Endothelial cell of umbilical vein (primary cell): ENCODE results near the gene PACSIN2. TPM values are rescaled to one million over a fixed set of nuclear protein-coding genes. Genes with fewer than 3 reads are reported as not detected.
A peak's percentile ranks its signal among the peaks of the same experiment; 100 is the strongest.

Source experiments
- Bru-seq: library from RNA; stranded (reverse); fragments of 400-500 nt; gene quantifications from one replicate; lab custom pipeline; 2021; lab: Mats Ljungman, UMichigan
- BruChase-seq, 2 experiments: library from RNA; stranded (reverse); fragments of 400-500 nt; gene quantifications; one replicate each; lab custom pipeline; 2021; lab: Mats Ljungman, UMichigan
- BruUV-seq: library from RNA; stranded (reverse); fragments of 400-500 nt; replicated peaks from 2 replicates; lab custom pipeline; 2021; lab: Mats Ljungman, UMichigan
- CTCF ChIA-PET: fragments of 300-600, 350-600 bp; sonication (Branson Sonifier 250); formaldehyde crosslinking; loops from one replicate; lab custom pipeline; 2021; ENCODE audit warnings: antibody characterized with exemption, inconsistent platforms; lab: Charles Lee
- POLR2A ChIA-PET: fragments of 300-600, 350-600 bp; sonication (Branson Sonifier 250); formaldehyde crosslinking; loops from one replicate; lab custom pipeline; 2021; ENCODE audit warnings: antibody characterized with exemption, inconsistent platforms; lab: Charles Lee
- DNase-seq: peaks from one replicate; pipeline ENCODE4 v3.0.0-alpha.2; 2011; ENCODE audit warnings: low read depth, low spot score
- FAIRE-seq: peaks from 2 replicates; lab custom pipeline; 2011; peaks lifted over from hg19 to GRCh38; lab: Jason Lieb, UNC
- H2AFZ ChIP-seq: 2 replicates; pipeline ENCODE4 v1.6.0; 2012; ENCODE audit warnings: low read depth, low read length, control low read depth, inconsistent platforms
- H3K27ac ChIP-seq: 2 replicates; pipeline ENCODE4 v1.5.1; 2011; ENCODE audit warnings: low read depth, mild to moderate bottlenecking, control low read depth, low read length, moderate library complexity; ENCODE audit not compliant: insufficient read depth
- H3K27me3 ChIP-seq, 2 experiments: 2 replicates each; pipeline versions ENCODE4 v1.6.0 to v1.6.1; 2011; ENCODE audit warnings: low read length in 2 of 2, mixed read lengths in 1 of 2; ENCODE audit not compliant: control insufficient read depth in 2 of 2, insufficient read depth in 2 of 2
- H3K36me3 ChIP-seq, 2 experiments: 2 replicates in 1 of 2; 3 replicates in 1 of 2; pipeline ENCODE4 v1.5.1; 2011; ENCODE audit warnings: low read length in 2 of 2, mild to moderate bottlenecking in 1 of 2, moderate library complexity in 1 of 2; ENCODE audit not compliant: control insufficient read depth in 2 of 2, insufficient read depth in 2 of 2; ENCODE audit errors: extremely low read depth in 1 of 2
- H3K4me1 ChIP-seq: 3 replicates; pipeline ENCODE4 v1.5.1; 2011; ENCODE audit warnings: mild to moderate bottlenecking, low read length; ENCODE audit not compliant: control insufficient read depth, insufficient read depth; ENCODE audit errors: extremely low read depth
- H3K4me2 ChIP-seq: 2 replicates; pipeline ENCODE4 v1.6.1; 2011; ENCODE audit warnings: low read length, control low read depth, mixed read lengths; ENCODE audit not compliant: insufficient read depth
- H3K4me3 ChIP-seq, 3 experiments: fragments of 200-600 bp in 1 of 3; sonication (generic), shearing (Covaris generic) in 1 of 3; replicated peaks in 1 of 3; 2 replicates each; pipeline ENCODE4 v1.5.1; 2011 to 2016; ENCODE audit warnings: control low read depth in 3 of 3, low read length in 3 of 3, mild to moderate bottlenecking in 2 of 3, inconsistent platforms in 1 of 3, low read depth in 1 of 3, moderate library complexity in 1 of 3; ENCODE audit not compliant: insufficient read depth in 1 of 3
- H3K79me2 ChIP-seq: 2 replicates; pipeline ENCODE4 v1.6.0; 2012; ENCODE audit warnings: low read length, inconsistent platforms; ENCODE audit not compliant: control insufficient read depth, insufficient read depth
- H3K9ac ChIP-seq: replicated peaks from 2 replicates; pipeline ENCODE3; 2011; ENCODE audit warnings: low read length, control low read depth; ENCODE audit not compliant: insufficient read depth; ENCODE audit errors: extremely low read depth
- H3K9me1 ChIP-seq: replicated peaks from 3 replicates; pipeline ENCODE4 v1.6.0; 2011; ENCODE audit warnings: mild to moderate bottlenecking, low read length; ENCODE audit not compliant: control insufficient read depth, insufficient read depth; ENCODE audit errors: extremely low read depth
- H3K9me3 ChIP-seq: replicated peaks from 2 replicates; pipeline ENCODE4 v1.5.1; 2012; ENCODE audit warnings: low read length, inconsistent platforms; ENCODE audit not compliant: control insufficient read depth, insufficient read depth
- H4K20me1 ChIP-seq: replicated peaks from 2 replicates; pipeline ENCODE3; 2011; ENCODE audit warnings: mild to moderate bottlenecking, low read length; ENCODE audit not compliant: control insufficient read depth, insufficient read depth; ENCODE audit errors: extremely low read depth
- GATA2 ChIP-seq: IDR thresholded peaks from 2 replicates; pipeline ENCODE4 v1.7.0; 2011; ENCODE audit warnings: low read depth, mild to moderate bottlenecking, moderate library complexity, mixed read lengths, low read length; ENCODE audit not compliant: insufficient read length, insufficient read depth
- POLR2A ChIP-seq: IDR thresholded peaks from 2 replicates; pipeline ENCODE4 v1.6.1; 2012; ENCODE audit warnings: low read depth, mild to moderate bottlenecking, control low read depth, low read length
- POLR2AphosphoS5 ChIP-seq: IDR thresholded peaks from 2 replicates; pipeline ENCODE4 v1.6.1; 2012; ENCODE audit warnings: low read depth, mild to moderate bottlenecking, control low read depth, low read length, moderate library complexity; ENCODE audit not compliant: insufficient read depth
- dilution Hi-C: fragments of 300-500 bp; cut with MboI; formaldehyde crosslinking; loops from one replicate; pipeline ENCODE4 v1.15.0; 2019; ENCODE audit warnings: low sequenced_read_pairs; ENCODE audit not compliant: extremely low pct_ligation_motif_present
- intact Hi-C: fragments of 100-400 bp; cut with micrococcal nuclease; formaldehyde crosslinking; loops from one replicate; pipeline ENCODE4 v1.10.0; 2022
- long read RNA-seq: library from polyadenylated mRNA; stranded (forward); transcript quantifications from one replicate; pipeline ENCODE4 v2.0.0, GENCODE V29; 2021
- polyA minus RNA-seq, 3 experiments: library from RNA; depleted of rRNA, polyadenylated mRNA; stranded (reverse); fragments of >200 nt; gene quantifications; 1 replicate in 1 of 3; 2 replicates in 2 of 3; pipeline ENCODE4 v1.2.3, GENCODE V29; 2011
- polyA plus RNA-seq, 4 experiments: library from polyadenylated mRNA; depleted of rRNA in 3 of 4; stranded (reverse) in 3 of 4; unstranded in 1 of 4; fragments of >200 nt; gene quantifications; 2 replicates each; pipeline versions ENCODE4 v1.2.1 to v1.2.3, GENCODE V29; 2011 to 2012; ENCODE audit warnings: missing spikeins in 1 of 4
- total RNA-seq: library from RNA; stranded (reverse); gene quantifications from 2 replicates; pipeline ENCODE4 v1.2.3, GENCODE V29; 2021
- TF ChIP-seq, protein P1 (sequence below): IDR thresholded peaks from 2 replicates; pipeline ENCODE4 v1.6.1; 2011; ENCODE audit not compliant: insufficient read depth, insufficient read length

The PACSIN2 gene, protein sequence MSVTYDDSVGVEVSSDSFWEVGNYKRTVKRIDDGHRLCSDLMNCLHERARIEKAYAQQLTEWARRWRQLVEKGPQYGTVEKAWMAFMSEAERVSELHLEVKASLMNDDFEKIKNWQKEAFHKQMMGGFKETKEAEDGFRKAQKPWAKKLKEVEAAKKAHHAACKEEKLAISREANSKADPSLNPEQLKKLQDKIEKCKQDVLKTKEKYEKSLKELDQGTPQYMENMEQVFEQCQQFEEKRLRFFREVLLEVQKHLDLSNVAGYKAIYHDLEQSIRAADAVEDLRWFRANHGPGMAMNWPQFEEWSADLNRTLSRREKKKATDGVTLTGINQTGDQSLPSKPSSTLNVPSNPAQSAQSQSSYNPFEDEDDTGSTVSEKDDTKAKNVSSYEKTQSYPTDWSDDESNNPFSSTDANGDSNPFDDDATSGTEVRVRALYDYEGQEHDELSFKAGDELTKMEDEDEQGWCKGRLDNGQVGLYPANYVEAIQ
- 63.9 and 64.5 TPM in 2 replicates for total RNA-seq
- 37.7 and 46.2 TPM in 2 replicates for polyA plus RNA-seq
- polyA plus RNA-seq (2011; cell fraction: cytosol; rRNA removed), result 51.2 and 52.3 TPM in 2 replicates
- 43.0 and 55.9 TPM in 2 replicates for polyA plus RNA-seq (2011; cell fraction: nucleus; rRNA removed)
- polyA plus RNA-seq (2012), result 35.2 and 38.2 TPM in 2 replicates
- polyA minus RNA-seq, result 32.5 and 34.4 TPM in 2 replicates
- 12.3 TPM for polyA minus RNA-seq (2011; cell fraction: cytosol; rRNA and poly(A)+ RNA removed)
- 20.3 and 24.5 TPM in 2 replicates for polyA minus RNA-seq (2011; cell fraction: nucleus; rRNA and poly(A)+ RNA removed)
- percentile 76 among the genes with signal in this experiment for Bru-seq, nascent RNA
- percentile 77 among the genes with signal in this experiment for BruChase-seq, experiment 1, labeled RNA remaining after a 6-hour chase
- BruChase-seq, experiment 2, labeled RNA remaining after a 2-hour chase, result percentile 75 among the genes with signal in this experiment
- long read RNA-seq, transcript PACSIN2-201 (11 exons, 3,249 nt), result major isoform, 63 of 102 reads
- long read RNA-seq, partial matches to known transcripts, result 8 of 102 reads
- long read RNA-seq, other reads (novel, unspliced or antisense), result 31 of 102 reads

DNA sequence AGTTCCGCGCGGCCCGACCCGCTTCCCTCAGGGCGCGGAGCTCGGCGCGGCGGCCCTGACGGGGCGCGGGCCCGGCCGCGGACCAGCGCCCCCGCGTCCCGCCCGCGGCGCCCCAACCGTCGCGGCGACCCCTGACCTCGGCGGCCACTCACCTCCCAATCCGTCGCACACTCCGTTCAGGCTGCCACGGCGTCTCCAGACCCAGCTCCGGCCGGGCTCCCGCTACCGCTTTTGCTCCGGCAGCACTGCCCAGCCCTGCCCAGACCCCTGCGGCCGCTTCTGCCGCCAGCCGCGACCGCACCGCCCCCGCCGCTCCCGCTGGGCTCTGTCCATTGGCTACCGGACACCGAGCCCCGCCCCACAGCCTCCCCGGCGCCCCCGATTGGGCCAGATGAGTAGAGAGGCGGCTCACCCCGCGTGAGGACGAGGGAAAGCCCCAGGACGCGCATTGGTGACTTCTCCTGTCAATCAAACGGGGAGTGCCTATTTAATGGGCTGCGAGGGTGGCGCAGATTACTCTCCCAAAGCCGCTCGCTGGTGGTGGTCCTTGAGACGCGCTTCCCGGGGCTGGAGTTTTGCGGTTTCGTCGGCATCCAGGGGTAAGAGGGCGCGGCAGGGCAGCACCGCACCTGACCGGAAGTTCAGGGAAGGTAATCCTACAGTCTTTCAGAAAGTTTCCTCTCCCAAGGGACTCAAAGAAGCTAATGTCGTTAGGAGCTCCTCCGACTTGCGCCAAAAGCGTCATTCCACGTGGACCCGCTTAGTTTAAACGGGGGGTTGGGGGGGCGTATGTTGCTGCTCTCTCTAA is at the start of gene PACSIN2:
Gene PACSIN2, minus strand, starts transcription at position 281 of the 808 bp plus-strand sequence. CDS start 103,069 bp downstream, outside the sequence.
- H3K36me3 ChIP-seq, result no peaks in the 10 kb centered on the region
- peak within 1 kb of the TSS; percentile 72 to 96 (median 81) for H3K4me3 ChIP-seq
- H3K4me1 ChIP-seq, result peaks cover 17% of the 10 kb centered on the region
- peak within 1 kb of the TSS; percentile 93 for H3K4me2 ChIP-seq
- dilution Hi-C loops, result no loop called here
- no TSS peak for BruUV-seq
- intact Hi-C loops, result loop anchor here (2.0 to 5.0 kb wide), 5 partner anchors 36 to 93 kb away; partner anchors contain the start of gene TTLL1
- DNase-seq, result peak; percentile 98
- peaks cover 38% of the 10 kb centered on the region for H3K79me2 ChIP-seq
- ChIA-PET CTCF (interaction anchor here (1.2 to 4.0 kb wide), 10 partner anchors 8 to 147 kb away, joined by 3 to 24 read pairs (median 6); no protein-coding TSS in a partner anchor), POLR2A (interaction anchor here (0.6 to 2.6 kb wide), 17 partner anchors 11 to 390 kb away, joined by 3 to 14 read pairs (median 5); partner anchors contain the start of gene ARFGAP3)
- H3K27me3 ChIP-seq, result peaks cover 0 to 1% of the 10 kb centered on the region in 2 experiments
- H3K9ac ChIP-seq, result peak within 1 kb of the TSS; percentile 66
- peak within 1 kb of the TSS; percentile 40 for H3K27ac ChIP-seq
- H2AFZ ChIP-seq, result peak within 1 kb of the TSS; percentile 92
- peak; percentile 98 for FAIRE-seq
- no peaks in the 10 kb centered on the region for H3K9me1 ChIP-seq
- TF ChIP-seq POLR2A (peak; percentile 81), GATA2 (no peak), POLR2AphosphoS5 (peak; percentile 55)
- TF ChIP-seq, protein P1, sequence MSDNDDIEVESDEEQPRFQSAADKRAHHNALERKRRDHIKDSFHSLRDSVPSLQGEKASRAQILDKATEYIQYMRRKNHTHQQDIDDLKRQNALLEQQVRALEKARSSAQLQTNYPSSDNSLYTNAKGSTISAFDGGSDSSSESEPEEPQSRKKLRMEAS, result no peak
- no peaks in the 10 kb centered on the region for H3K9me3 ChIP-seq
- no peaks in the 10 kb centered on the region for H4K20me1 ChIP-seq
